ENCODE data around the gene DDX54.

Gene DDX54, protein sequence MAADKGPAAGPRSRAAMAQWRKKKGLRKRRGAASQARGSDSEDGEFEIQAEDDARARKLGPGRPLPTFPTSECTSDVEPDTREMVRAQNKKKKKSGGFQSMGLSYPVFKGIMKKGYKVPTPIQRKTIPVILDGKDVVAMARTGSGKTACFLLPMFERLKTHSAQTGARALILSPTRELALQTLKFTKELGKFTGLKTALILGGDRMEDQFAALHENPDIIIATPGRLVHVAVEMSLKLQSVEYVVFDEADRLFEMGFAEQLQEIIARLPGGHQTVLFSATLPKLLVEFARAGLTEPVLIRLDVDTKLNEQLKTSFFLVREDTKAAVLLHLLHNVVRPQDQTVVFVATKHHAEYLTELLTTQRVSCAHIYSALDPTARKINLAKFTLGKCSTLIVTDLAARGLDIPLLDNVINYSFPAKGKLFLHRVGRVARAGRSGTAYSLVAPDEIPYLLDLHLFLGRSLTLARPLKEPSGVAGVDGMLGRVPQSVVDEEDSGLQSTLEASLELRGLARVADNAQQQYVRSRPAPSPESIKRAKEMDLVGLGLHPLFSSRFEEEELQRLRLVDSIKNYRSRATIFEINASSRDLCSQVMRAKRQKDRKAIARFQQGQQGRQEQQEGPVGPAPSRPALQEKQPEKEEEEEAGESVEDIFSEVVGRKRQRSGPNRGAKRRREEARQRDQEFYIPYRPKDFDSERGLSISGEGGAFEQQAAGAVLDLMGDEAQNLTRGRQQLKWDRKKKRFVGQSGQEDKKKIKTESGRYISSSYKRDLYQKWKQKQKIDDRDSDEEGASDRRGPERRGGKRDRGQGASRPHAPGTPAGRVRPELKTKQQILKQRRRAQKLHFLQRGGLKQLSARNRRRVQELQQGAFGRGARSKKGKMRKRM

DNA sequence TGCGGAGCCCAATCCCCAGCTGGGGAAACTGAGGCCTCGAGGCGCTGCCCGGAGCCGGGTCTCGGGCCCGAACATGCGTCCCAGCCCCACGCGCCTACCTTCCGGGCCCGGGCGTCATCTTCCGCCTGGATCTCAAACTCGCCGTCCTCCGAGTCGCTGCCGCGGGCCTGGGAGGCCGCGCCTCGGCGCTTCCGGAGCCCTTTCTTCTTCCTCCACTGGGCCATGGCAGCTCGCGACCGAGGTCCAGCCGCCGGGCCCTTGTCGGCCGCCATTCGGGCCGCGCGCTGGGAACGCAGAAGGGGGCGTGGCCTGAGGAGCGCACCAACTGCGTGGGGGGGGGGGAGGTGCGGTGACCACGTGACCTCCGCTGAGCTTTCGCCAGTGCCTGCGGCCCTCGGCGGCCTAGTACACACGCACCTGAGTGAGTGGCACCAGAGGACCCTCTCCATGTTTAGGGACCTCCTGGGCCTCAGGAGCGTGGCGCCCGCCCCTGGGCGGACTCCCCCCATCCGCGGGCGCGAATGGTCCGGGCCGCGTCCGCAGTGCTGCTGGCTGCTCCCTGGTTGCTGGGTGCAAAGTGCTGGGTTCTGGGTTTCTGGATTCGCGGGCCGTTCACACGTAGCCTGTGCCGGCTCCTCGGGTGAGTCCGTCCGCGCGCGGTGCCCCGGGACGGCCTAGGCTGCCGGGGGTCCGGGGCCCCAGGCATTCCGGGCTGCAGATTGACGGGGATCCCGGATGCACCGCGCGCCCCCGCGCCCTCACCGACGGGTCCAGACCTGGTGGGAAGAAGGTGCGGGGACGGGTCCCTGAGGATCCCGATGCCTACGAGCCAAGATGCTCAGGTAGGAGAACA is at the start of gene DDX54, which contains the start of gene RITA1:
Gene DDX54, minus strand, starts transcription at position 299 of the 853 bp plus-strand sequence. Its CDS starts 27 bp downstream, at position 272.
Gene RITA1, plus strand, starts transcription at position 542 of the 853 bp plus-strand sequence. CDS start 1,026 bp downstream, outside the sequence.
- DNase-seq (ENCODE audit: low read depth) = peak; percentile 77

DNA sequence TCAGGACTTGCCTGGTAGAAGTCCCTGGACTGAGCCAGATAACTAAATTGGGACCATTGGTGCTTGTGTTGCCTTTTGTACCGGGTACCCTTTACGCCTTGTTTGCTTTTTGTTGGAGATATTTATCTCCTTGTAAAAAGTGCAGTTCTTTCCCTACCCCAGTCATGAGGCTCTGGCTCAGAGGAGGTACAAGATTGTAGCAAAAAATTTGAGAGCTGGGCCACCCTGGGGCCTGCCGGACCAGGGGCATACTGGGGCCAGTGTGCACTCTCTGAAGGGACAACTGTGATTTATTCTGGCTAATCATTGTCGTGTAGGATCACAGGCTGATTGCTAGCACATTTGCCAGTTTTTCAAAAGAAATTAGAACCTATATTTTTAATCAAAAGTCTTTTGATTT is 49.2 kb upstream of the DDX54 start:
- no peak for DNase-seq (ENCODE audit: low read depth)

GRCh38 chr12:113233967-113234366 is 48.7 kb upstream of the DDX54 start:
- DNase-seq (ENCODE audit: low read depth) = no peak

DNA sequence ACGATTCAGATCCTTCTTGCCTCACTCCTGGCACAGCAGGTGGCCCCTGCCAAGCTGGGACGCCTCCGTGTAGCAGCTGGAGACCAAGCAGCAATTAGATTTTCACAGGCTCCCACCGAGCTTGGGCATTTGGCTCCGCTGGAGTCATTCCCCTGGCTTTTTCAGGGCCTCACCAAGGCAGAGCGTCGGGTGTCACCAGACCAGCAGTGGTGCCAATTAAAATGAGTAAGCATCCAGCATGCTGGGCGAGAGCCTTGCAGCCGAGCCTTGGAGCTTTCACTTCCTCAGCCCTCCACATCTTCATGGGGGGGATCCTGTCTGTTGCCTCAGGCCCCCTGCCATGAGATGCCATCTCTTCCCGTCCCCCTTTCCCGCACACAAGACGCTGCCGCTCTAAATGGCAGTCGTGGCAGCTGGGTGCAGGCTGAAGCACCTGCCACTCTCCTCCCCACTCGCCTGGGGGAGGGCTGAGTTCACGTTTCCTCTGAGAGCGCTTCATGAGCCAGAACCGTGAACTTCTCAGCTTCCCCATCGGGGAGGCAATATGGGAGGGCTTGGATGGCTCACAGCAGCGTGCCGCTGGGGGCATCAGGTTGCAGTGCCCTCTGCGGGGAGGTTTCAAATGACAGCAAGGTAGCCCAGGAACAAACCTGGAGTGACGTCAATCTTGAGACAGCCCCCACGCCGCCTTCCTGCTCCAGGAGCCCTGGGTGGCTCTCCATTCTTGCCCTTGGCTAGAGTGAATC is 47.7 kb upstream of the DDX54 start:
- peak; percentile 48 for DNase-seq (ENCODE audit: low read depth)

- DNase-seq (ENCODE audit: low read depth) = no peak
Measured at GRCh38 chr12:113232089-113232839, 47.0 kb upstream of the DDX54 start.

- DNase-seq (ENCODE audit: low read depth) = no peak
Measured at GRCh38 chr12:113231235-113232088, 46.2 kb upstream of the DDX54 start.

GRCh38 chr12:113230315-113231234 is 45.3 kb upstream of the DDX54 start:
- no peak for DNase-seq (ENCODE audit: low read depth)

DNA sequence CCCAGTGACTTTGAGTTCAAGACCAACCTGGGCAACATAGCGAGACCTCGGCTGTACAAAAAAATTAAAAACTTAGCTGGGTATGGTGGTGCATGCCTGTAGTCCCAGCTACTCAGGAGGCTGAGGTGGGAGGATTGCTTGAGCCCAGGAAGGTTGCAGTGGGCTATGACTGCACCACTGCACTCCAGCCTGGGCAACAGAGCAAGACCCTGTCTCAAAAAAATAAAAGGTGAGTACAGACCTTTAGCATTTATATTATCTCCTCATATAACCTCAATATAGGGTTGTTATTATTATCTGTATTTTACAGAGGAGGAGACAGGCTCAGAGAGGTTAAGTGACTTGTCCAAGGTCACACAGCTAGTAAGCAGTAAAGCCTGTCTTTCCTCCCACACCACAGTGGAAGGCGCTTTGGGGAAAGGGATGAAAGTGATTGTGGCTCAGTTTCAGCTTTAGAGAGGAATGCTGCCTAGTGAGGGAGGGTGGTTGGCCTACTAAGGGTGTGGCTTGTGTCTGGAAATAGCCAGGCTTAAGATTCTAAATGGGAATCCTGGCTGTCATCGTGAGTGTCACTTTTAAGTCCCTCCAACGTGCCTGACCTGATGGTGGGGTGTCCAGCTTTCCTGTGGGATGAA is 43.2 kb upstream of the DDX54 start:
- DNase-seq (ENCODE audit: low read depth) = no peak

- DNase-seq (ENCODE audit: low read depth) = no peak
Measured at GRCh38 chr12:113227686-113228391, 42.6 kb upstream of the DDX54 start.

DNA sequence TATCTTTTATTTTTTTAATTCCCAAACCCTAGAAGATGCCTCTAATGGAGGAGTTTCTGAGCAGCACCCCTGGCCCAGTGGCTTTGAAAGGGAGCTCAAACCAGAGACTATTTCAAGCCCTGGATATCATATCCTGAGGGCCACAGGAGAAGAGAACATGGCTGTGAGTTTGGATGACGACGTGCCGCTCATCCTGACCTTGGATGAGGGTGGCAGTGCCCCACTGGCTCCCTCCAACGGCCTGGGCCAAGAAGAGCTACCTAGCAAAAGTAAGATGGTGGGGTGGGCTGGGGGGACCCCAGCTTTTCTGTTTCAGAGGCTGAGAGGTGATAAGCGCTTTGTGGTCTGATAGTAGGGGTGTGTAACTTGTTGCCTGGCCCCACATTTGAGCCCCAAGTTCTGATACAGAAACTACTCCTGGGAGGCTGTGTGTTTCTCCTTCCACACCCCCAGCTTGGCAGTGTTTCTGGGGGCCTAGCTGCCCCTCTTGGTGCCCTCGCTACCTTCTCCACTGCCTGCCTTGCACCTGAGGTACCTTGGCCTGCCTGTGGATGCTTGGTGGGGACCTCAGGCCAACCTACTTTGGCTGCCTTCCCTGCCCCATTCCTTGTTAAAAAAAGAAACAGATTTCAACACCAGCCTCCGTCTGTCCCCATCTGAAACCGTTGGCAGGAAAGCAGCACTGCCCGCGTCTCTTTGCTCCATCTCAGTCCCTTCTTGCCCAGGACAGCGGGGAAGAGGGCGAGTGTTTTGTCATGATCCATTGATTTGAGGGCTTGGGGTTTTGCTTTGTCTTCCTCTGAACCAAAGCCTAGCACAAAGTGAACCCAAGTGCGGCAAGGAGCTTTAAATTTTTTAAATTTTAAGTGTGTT is 41.7 kb upstream of the DDX54 start:
- DNase-seq (ENCODE audit: low read depth) = no peak

DNA sequence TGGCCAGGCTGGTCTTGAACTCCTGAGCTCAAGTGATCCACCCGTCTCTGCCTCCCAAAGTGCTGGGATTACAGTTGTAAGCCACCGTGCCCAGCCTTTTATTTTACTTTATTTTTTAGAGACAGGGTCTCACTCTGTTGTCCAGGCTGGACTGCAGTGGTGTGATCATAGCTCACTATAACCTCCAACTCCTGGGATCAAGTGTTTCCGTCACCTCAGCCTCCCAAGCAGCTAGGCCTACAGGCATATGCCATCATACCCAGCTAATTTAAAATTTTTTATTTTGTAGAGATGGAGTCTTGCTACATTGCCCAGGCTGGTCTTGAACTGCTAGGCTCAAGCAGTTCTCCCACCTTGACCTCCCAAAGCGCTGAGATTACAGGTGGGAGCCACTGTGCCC is 39.7 kb upstream of the DDX54 start:
- no peak for DNase-seq (ENCODE audit: low read depth)

GRCh38 chr12:113222730-113223531 is 37.7 kb upstream of the DDX54 start:
- no peak for DNase-seq (ENCODE audit: low read depth)

GRCh38 chr12:113221997-113222729 is 36.9 kb upstream of the DDX54 start:
- no peak for DNase-seq (ENCODE audit: low read depth)

GRCh38 chr12:113221181-113221996 is 36.1 kb upstream of the DDX54 start, which contains the start of gene TPCN1:
TPCN1 (plus strand) TSS chr12:113221464; CDS start chr12:113226853, 5,389 bp downstream.
- DNase-seq (ENCODE audit: low read depth) = peak; percentile 98
